GM18499 (cell line): ENCODE measurements around the gene DPP7.

Experiments used
- ATAC-seq: cut with Tn5 transposase; IDR thresholded peaks from one replicate; pipeline ENCODE4 v1.9.1; 2021; ENCODE audit warnings: moderate number of reproducible peaks; ENCODE audit not compliant: insufficient read depth, unreplicated experiment

Gene DPP7

GRCh38 chr9:137096785-137097546, 17.6 kb downstream of the DPP7 start:
- no peak for ATAC-seq

DNA sequence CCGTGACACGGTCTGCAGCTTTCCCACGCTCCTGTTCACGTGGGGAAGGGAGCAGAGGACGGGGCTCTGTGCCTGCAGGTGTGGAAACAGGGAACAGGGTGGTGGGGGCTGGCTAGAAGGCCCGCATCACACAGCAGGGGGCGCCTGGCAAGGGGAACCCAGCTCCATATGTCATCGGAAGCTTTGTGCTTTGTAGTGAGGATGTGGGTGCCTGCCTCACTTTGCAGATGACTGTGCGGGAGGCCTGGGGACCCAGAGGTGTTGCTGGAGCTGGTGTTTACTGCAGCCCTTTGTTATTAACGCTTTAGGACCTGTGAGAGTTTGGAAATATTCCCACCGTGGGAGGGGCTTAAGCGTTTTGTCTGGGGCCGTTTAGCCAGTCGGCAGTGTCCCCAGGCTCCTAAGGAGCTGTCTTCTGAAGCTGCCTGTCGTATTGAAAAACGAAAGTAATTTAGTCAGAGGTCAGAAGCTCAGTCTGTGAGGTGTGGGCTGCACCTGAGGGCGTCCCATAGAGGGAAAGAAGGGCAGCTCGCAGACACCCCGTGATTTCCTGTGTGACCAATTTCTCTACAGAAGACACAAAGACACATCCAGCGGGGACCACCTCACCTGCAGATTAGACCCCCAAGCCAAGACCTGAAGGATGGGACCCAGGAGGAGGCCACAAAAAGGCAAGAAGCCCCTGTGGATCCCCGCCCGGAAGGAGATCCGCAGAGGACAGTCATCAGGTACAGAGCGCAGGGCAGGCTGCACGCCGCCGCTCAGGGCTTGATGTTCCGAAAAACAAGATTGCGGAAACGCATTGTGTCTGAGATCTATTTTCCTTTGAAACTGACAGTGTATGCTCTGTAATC, 18.6 kb downstream of the DPP7 start:
- peak; percentile 50 for ATAC-seq

- no peak for ATAC-seq
Observed at GRCh38 chr9:137089232-137089947, 25.1 kb downstream of the DPP7 start.

- no peak for ATAC-seq
Observed at GRCh38 chr9:137088121-137088520, 26.4 kb downstream of the DPP7 start.

DNA sequence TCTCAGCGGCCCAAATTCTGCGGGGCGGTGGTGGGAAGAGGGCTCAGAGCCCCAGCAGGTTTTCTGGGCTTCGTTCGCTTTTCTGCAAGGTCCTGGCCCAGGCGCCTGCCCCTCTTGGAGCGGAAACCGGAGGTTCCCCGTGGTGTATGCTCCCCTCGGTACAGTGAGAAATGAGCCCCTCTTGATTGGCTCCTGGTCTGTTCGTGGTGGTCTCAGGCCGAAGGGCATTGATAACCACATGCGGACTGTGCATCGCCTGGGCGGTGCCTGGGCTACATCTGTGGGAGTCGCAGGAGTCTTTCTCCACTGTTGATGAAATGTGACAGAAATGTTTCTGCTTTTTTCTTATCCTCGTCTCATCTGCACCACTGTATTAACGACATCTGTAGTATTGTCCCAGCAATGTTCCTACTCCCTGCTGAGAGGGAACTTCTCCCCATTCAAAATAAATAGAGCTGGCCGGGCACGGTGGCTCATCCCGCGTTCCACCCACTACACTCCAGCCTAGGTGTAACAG, 27.1 kb downstream of the DPP7 start:
- no peak for ATAC-seq

DNA sequence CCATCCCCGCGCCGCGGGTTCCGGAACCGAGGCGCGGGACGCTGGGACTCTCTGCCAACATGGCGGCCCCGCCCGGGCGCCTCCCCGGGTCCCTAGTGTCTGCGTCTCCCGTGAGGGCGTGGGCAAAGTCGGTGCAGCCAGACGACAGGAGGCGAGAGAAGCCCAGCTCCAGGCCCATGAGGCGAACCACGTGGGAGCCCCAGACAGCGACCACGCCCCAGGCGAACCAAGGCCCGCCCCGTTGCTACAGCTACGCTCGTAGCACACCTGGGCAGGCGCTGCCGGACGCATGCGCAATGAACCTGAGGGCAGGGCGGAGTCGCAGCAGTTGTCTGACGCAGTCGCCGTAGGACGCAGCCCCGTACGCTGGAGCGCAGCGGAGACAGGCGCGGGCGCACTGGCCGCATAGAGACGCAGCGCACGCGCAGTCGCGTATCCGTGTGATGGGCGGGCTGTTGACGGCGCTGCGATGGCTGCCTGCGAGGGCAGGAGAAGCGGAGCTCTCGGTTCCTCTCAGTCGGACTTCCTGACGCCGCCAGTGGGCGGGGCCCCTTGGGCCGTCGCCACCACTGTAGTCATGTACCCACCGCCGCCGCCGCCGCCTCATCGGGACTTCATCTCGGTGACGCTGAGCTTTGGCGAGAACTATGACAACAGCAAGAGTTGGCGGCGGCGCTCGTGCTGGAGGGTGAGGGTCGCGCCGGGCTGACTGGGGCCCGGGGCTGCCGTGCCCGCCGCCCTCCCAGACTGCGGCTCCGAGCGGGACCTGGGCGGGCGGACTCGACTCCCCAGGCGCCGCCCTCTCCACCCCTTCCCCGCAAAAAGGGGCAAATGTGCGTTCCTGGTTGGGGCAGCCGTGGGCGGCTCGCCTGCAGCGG, 27.8 kb downstream of the DPP7 start, which contains the start of gene MAN1B1:
Gene MAN1B1, plus strand, starts transcription at position 455 of the 878 bp plus-strand sequence. Its CDS starts 15 bp downstream, at position 470.
- peak; percentile 82 for ATAC-seq

- ATAC-seq, result peak; percentile 2
Observed at GRCh38 chr9:137085920-137086530, 28.5 kb downstream of the DPP7 start.

- no peak for ATAC-seq
Observed at GRCh38 chr9:137084526-137084925, 30.0 kb downstream of the DPP7 start.

DNA sequence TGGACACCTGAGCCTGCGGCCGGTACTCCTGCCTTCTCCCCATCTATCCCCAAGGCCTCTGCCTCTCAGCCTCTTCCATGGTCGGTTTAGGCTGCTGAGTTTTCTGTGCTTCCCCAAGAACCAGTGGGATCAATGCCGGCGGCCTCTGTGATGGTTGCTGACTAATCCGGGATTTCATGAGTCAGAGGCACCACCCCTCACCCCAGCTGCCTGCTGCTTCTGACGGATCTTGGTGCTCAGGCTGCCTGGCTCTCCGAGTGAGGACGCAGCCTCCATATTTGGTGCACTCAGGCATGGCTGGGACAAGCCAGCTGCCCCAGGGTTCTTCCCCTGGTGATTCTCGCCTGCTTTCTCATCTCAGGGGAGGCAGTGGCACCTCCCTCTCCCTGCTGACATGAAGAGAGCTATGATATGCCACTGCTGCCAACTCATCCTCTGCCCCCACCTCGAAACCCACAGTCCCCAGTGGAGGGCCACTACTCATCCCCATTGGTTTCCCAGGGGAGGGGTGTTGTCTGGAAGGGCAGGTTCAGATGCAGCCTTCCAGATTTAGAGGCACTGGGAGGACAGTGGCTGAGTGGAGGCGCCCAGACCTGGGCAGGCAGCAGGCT, 31.0 kb downstream of the DPP7 start:
- ATAC-seq, result no peak

- ATAC-seq, result no peak
Observed at GRCh38 chr9:137082925-137083290, 31.6 kb downstream of the DPP7 start.

- no peak for ATAC-seq
Observed at GRCh38 chr9:137082222-137082924, 32.2 kb downstream of the DPP7 start.

DNA sequence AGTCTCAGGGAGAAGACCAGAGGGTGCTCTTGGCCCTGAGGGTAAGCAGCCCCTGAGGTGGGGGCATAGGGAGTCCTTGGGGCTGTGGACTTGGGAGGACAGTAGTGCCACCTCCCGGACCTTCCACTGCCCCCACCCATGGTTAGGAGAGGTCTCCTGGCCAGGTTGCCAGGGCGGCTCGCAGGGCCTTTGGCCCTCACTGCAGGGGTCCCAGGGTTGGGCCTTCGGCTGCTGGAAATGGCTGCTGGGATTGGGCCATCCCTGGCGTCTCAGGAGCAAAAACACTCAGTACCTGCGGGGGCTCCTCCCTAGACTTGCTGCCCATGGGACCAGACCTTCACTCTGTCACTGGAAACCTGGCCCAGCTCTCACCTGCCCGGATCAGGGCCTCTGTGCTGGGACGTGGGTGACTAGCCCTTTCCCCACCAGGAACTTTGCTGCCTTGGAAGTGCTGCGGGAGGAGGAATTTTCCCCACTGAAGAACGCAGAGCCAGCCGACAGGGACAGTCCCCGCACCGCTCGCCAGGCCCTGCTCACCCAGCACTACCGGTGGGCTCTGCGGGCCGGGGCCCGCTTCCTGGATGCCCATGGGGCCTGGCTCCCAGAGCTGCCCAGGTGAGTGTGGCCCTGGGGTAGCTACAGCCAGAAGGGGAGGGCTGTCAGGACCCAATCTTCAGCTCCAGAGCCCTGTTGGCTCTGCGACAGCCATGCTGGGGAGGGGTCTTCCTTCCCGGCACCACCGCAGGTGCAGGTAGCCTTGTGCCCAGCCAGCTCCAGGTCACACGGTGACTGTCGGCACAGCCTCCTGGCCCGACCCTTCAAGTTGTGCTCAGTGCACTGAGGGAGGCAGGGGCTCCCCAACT, 34.0 kb downstream of the DPP7 start:
- ATAC-seq, result no peak

GRCh38 chr9:137079401-137079787, 35.1 kb downstream of the DPP7 start:
- ATAC-seq, result no peak

DNA sequence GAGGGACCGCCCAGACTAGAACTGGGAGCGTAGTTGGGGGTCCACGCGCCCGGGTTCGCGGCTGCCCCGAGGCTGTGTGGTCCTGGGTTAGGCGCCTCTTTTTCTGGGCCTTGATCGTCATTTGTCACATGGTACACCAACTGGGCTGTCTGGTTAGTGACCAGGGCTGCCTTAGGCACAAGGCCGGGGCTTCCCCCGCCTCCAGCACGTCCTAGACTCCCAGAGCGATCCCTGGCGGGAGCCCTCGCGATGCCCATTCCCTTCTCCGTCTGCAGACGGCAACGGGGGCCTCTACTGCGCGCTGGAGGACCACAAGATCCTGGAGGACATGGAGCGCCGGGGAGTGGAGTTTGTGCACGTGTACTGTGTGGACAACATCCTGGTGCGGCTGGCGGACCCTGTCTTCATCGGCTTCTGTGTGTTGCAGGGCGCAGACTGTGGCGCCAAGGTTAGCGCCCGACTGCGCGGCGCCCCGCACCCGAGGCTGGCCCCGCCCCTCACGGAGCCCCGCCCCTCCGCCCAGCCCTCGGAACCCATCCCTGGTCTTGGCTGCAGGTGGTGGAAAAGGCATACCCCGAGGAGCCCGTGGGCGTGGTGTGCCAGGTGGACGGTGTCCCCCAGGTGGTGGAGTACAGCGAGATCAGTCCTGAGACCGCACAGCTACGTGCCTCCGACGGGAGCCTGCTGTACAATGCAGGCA, 35.7 kb downstream of the DPP7 start:
- ATAC-seq, result no peak

- no peak for ATAC-seq
Observed at GRCh38 chr9:137077758-137078693, 36.5 kb downstream of the DPP7 start.
